Activated T-cell treated with anti-CD3 and anti-CD28 coated beads, Interleukin-2, amount 50 U/mL, for 4 hours (primary cell): ENCODE measurements around the gene CNOT11. TPM values are rescaled to one million over a fixed set of nuclear protein-coding genes. Genes with fewer than 3 reads are reported as not detected.

Experiments used
- ATAC-seq, 2 donors: fragments of 200-7000 bp; cut with Tn5 transposase; one replicate each; pipeline ENCODE4 v1.10.0; 2021
- DNase-seq: peaks from one replicate; pipeline ENCODE4 v3.0.0-alpha.2; 2020
- H3K27me3 Mint-ChIP-seq: one replicate; pipeline ENCODE4 v1.8.0; 2021; ENCODE audit warnings: low read depth, mixed read lengths
- H3K36me3 Mint-ChIP-seq: one replicate; pipeline ENCODE4 v1.8.0; 2022; ENCODE audit warnings: mixed read lengths; ENCODE audit not compliant: insufficient read depth
- H3K4me1 Mint-ChIP-seq: one replicate; pipeline ENCODE4 v1.8.0; 2021; ENCODE audit warnings: low read depth, mixed read lengths
- H3K4me3 Mint-ChIP-seq: one replicate; pipeline ENCODE4 v1.8.0; 2021; ENCODE audit warnings: mild to moderate bottlenecking, moderate library complexity, mixed read lengths
- H3K9me3 Mint-ChIP-seq: one replicate; pipeline ENCODE4 v1.8.0; 2021; ENCODE audit warnings: mixed read lengths
- total RNA-seq, 3 donors: library from RNA; stranded (reverse); gene quantifications; one replicate each; pipeline ENCODE4 v1.2.1, GENCODE V29; 2021

The CNOT11 gene
- total RNA-seq, 3 donors from 2014 or later, result 59.9 to 64.4 (median 61.2) TPM

- Mint-ChIP-seq H3K4me3 (peak overlapping the region; percentile 52), H3K36me3 (peaks cover 17% of the 10 kb centered on the region), H3K4me1 (peaks cover 59% of the 10 kb centered on the region), H3K9me3 (no peaks in the 10 kb centered on the region), H3K27me3 (no peaks in the 10 kb centered on the region)
- DNase-seq, result no peak
- no peak for ATAC-seq
Observed at GRCh38 chr2:101255501-101255900, 2.8 kb downstream of the CNOT11 start.

GRCh38 chr2:101256316-101256715 is 3.6 kb downstream of the CNOT11 start:
- no peak overlapping the region for H3K4me3 Mint-ChIP-seq
- no peaks in the 10 kb centered on the region for H3K27me3 Mint-ChIP-seq
- peaks cover 63% of the 10 kb centered on the region for H3K4me1 Mint-ChIP-seq

GRCh38 chr2:101258804-101259203 is 6.1 kb downstream of the CNOT11 start:
- Mint-ChIP-seq H3K4me1 (peaks cover 64% of the 10 kb centered on the region), H3K4me3 (no peak overlapping the region), H3K27me3 (no peaks in the 10 kb centered on the region), H3K9me3 (no peaks in the 10 kb centered on the region), H3K36me3 (peaks cover 28% of the 10 kb centered on the region)
- no peak for DNase-seq
- no peak for ATAC-seq

More at GRCh38 chr2:101256316-101256715, 3.6 kb downstream of the CNOT11 start:
- ATAC-seq (no peak), DNase-seq (no peak)
- H3K9me3 Mint-ChIP-seq, result no peaks in the 10 kb centered on the region
- peaks cover 19% of the 10 kb centered on the region for H3K36me3 Mint-ChIP-seq

DNA sequence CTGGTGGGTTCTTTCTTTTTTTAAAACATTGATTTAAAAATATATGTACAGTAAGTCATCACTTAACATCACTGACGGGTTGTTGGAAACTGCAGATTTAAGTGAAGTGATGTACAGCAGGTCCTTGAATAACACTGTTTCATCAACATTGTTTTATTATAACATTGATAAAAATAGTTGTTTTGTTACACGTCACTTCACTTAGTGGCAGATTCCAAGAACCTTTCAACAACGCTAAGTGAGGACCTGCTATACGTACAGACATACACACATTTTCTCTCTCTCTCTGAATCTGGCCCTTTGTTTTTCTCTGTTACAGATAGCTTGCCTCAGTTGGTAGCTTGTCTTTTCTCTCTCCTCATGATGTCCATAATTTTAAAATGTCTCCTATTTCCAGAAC is 9.5 kb downstream of the CNOT11 start:
- Mint-ChIP-seq H3K4me3 (no peak overlapping the region), H3K9me3 (no peaks in the 10 kb centered on the region), H3K27me3 (no peaks in the 10 kb centered on the region), H3K4me1 (peaks cover 49% of the 10 kb centered on the region), H3K36me3 (peaks cover 35% of the 10 kb centered on the region)
- DNase-seq (no peak), ATAC-seq (no peak)

DNA sequence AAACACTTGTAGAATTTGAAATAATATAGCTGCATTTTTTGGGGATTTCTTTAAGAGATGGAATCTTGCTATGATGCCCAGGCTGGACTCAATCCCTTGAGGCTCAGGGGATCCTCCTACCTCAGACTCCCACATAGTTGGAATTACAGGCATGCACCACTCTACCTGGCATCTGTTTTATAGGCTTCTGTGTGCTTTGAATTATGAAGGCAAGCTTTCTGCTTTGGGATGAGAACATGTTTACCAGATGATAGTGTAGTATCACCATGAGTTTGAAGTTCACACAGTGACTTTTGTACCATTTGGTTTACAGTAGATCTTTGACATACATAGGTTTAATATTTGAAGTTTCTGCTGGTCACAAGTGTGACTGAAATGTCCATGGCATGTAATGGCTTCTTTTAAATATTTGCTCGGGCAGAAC is 10.7 kb downstream of the CNOT11 start:
- Mint-ChIP-seq H3K4me3 (no peak overlapping the region), H3K9me3 (no peaks in the 10 kb centered on the region), H3K4me1 (peaks cover 48% of the 10 kb centered on the region), H3K36me3 (peaks cover 36% of the 10 kb centered on the region), H3K27me3 (no peaks in the 10 kb centered on the region)
- ATAC-seq (no peak), DNase-seq (no peak)

- peaks cover 40% of the 10 kb centered on the region for H3K4me1 Mint-ChIP-seq
- peaks cover 37% of the 10 kb centered on the region for H3K36me3 Mint-ChIP-seq
Observed at GRCh38 chr2:101264360-101264939, 11.8 kb downstream of the CNOT11 start.

DNA sequence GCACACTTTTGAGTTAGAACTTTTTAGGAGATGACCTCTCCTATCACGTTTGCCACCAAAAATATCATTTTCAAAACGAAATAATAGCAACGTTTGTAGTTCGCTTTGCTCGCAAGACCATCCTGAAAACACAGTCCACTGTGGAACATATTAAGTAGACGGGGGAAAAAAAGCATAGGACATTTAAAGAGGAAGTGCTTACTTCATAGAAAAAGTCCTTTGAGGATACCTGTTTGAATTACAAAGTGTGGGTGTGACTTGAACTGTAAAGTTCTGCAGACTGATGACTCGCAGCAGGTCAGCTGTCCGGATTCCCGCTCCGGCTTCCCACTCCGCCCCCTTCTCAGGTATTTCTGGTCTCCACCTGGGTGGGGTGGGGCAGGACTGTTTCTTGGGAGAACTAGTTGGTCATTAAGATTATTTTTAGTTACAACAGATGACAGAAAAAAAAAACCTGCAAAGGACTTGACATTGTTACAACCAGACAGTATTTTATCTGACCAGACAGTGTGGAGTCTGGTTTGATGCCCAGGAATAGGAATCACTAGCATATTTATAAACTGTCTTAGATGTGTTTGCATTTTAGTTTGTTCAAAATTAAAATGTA is 13.3 kb downstream of the CNOT11 start:
- ATAC-seq (no peak), DNase-seq (no peak)
- H3K27me3 Mint-ChIP-seq, result no peaks in the 10 kb centered on the region
- H3K4me3 Mint-ChIP-seq, result no peak overlapping the region
- peaks cover 42% of the 10 kb centered on the region for H3K4me1 Mint-ChIP-seq
- peaks cover 46% of the 10 kb centered on the region for H3K36me3 Mint-ChIP-seq
- no peaks in the 10 kb centered on the region for H3K9me3 Mint-ChIP-seq

More at GRCh38 chr2:101264360-101264939, 11.8 kb downstream of the CNOT11 start:
- DNase-seq, result no peak
- Mint-ChIP-seq H3K27me3 (no peaks in the 10 kb centered on the region), H3K9me3 (no peaks in the 10 kb centered on the region), H3K4me3 (peak overlapping the region; percentile 11)
- peak in 1 of 2 donors; percentile 30 for ATAC-seq

- ATAC-seq (no peak), DNase-seq (no peak)
- Mint-ChIP-seq H3K36me3 (peaks cover 48% of the 10 kb centered on the region), H3K9me3 (no peaks in the 10 kb centered on the region), H3K4me1 (peaks cover 50% of the 10 kb centered on the region), H3K4me3 (no peak overlapping the region), H3K27me3 (no peaks in the 10 kb centered on the region)
Observed at GRCh38 chr2:101267671-101268656, 15.3 kb downstream of the CNOT11 start.

- Mint-ChIP-seq H3K4me3 (no peak overlapping the region), H3K4me1 (peaks cover 45% of the 10 kb centered on the region), H3K9me3 (no peaks in the 10 kb centered on the region), H3K36me3 (peaks cover 48% of the 10 kb centered on the region), H3K27me3 (no peaks in the 10 kb centered on the region)
- no peak for DNase-seq
- no peak for ATAC-seq
Observed at GRCh38 chr2:101270700-101271259, 18.1 kb downstream of the CNOT11 start.

GRCh38 chr2:101272045-101272784 is 19.5 kb downstream of the CNOT11 start:
- H3K4me3 Mint-ChIP-seq, result peak overlapping the region; percentile 8
- peaks cover 40% of the 10 kb centered on the region for H3K4me1 Mint-ChIP-seq
- no peaks in the 10 kb centered on the region for H3K27me3 Mint-ChIP-seq
- H3K9me3 Mint-ChIP-seq, result no peaks in the 10 kb centered on the region
- ATAC-seq (peak; percentile 96 to 97), DNase-seq (no peak)
- peaks cover 51% of the 10 kb centered on the region for H3K36me3 Mint-ChIP-seq

- Mint-ChIP-seq H3K4me1 (peaks cover 36% of the 10 kb centered on the region), H3K9me3 (no peaks in the 10 kb centered on the region), H3K27me3 (no peaks in the 10 kb centered on the region), H3K4me3 (no peak overlapping the region), H3K36me3 (peaks cover 50% of the 10 kb centered on the region)
- DNase-seq (no peak), ATAC-seq (no peak)
Observed at GRCh38 chr2:101273056-101273455, 20.4 kb downstream of the CNOT11 start.

- Mint-ChIP-seq H3K4me3 (no peak overlapping the region), H3K27me3 (no peaks in the 10 kb centered on the region), H3K36me3 (peaks cover 47% of the 10 kb centered on the region), H3K9me3 (no peaks in the 10 kb centered on the region), H3K4me1 (peaks cover 38% of the 10 kb centered on the region)
- no peak for DNase-seq
- ATAC-seq, result no peak
Observed at GRCh38 chr2:101274142-101274541, 21.5 kb downstream of the CNOT11 start.

GRCh38 chr2:101277111-101277510 is 24.4 kb downstream of the CNOT11 start:
- no peak for DNase-seq
- Mint-ChIP-seq H3K9me3 (no peaks in the 10 kb centered on the region), H3K36me3 (peaks cover 52% of the 10 kb centered on the region), H3K27me3 (no peaks in the 10 kb centered on the region), H3K4me1 (peaks cover 37% of the 10 kb centered on the region), H3K4me3 (no peak overlapping the region)
- no peak for ATAC-seq

- Mint-ChIP-seq H3K27me3 (no peaks in the 10 kb centered on the region), H3K36me3 (peaks cover 59% of the 10 kb centered on the region)
- no peak for ATAC-seq
Observed at GRCh38 chr2:101278925-101279324, 26.2 kb downstream of the CNOT11 start.

More at GRCh38 chr2:101278925-101279324, 26.2 kb downstream of the CNOT11 start:
- DNase-seq, result no peak
- H3K4me1 Mint-ChIP-seq, result peaks cover 26% of the 10 kb centered on the region
- H3K4me3 Mint-ChIP-seq, result no peak overlapping the region
- H3K9me3 Mint-ChIP-seq, result no peaks in the 10 kb centered on the region
